NCI-H345 treated with DMSO at 0.1 percent for 48 hours (cell line): ENCODE data around the gene SLC9A3.

Source experiments
- DNase-seq: peaks from one replicate; lab custom pipeline; 2025; ENCODE audit not compliant: unreplicated experiment; lab: John Stamatoyannopoulos, UW

SLC9A3 gene

DNA sequence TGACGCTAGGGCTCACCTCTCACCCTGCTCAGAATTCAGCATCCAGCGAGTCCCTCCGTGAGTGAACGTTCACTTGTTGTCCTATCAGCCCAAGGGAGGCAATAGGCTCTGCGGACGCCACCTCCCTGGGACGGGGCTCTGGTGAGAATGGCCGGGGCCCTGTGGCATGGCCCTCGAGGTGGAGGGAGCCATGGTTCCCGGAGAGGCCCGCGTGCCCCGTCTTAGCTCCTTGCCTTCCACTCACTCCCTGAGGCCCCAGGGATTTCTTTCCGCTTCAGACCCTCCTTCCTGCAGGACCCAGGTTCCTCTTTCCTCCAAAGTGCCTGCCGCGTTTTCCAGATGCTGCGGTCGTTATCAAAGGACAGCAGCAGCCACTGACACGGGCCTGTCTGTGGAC, 59.8 kb downstream of the SLC9A3 start:
- DNase-seq, result no peak

DNA sequence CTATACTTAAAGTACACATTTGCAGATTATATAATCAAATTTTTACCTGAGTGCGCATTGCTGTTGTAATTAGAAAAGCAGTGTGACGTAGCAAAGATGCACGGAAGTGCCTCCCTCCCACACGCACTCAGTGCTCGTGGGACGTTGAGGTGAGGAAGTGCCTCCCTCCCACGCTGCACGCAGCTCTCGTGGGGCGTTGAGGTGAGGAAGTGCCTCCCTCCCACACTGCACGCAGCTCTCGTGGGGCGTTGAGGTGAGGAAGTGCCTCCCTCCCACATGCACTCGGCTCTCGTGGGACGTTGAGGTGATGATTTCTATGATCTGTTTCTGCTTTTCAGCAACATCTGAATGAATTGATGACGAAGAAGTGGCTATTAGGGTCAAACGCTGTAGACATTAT, 60.3 kb downstream of the SLC9A3 start:
- DNase-seq, result no peak

DNA sequence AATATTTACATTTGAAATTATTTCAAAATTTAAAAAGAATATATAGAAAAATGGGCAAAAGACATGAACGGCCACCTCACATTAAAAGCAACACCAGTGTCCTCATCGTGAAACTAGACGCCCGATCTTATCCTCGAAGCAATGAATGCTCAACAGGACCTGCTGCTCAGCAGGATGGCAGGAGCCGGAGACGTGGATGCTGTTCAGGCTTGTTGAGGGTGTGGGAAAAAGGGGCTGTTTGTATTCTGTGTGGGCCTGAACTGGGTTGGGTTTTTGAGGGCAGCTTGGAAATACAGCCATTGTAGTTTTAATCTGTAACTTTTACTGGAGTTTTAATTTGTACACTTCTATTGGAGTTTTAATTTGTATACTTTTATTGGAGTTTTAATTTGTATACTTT, 60.9 kb downstream of the SLC9A3 start:
- no peak for DNase-seq

DNA sequence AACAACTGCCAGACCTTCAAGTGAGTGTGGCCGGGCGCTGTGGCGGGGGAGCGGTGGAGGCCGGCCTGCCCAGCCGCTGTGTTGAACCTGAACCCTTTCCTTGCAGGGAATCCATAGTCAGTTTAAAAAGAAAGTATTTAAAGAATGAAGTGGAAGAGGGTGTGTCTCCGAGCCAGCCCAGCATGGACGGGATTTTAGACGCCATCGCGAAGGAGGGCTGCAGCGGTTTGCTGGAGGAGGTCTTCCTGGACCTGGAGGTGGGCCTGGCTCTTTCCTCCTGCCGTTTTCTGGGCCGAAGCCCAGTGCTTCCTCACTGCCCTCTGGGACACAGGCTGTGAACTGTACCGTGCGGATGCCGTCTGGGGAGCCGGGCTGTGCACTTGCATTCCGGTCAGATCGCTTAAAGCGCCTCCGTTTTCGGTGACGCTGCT, 62.2 kb downstream of the SLC9A3 start:
- DNase-seq, result no peak

DNA sequence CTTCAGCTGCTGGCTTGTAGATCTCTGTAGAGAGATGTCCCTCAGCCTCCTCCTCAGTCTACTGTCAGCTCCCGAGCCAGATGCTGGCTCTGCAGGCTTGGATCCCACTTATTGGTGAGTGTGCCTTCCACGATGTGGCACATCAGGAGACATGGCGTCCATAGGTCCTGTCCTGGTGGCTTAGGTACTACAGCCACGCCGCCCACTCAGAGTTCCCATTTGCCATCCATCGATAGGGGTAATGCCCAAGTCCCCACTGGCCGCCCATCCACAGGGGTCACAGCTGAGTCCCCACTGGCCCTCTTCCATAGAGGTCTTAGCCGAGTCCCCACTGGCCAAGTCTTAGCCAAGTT, 64.0 kb downstream of the SLC9A3 start:
- DNase-seq, result no peak

DNA sequence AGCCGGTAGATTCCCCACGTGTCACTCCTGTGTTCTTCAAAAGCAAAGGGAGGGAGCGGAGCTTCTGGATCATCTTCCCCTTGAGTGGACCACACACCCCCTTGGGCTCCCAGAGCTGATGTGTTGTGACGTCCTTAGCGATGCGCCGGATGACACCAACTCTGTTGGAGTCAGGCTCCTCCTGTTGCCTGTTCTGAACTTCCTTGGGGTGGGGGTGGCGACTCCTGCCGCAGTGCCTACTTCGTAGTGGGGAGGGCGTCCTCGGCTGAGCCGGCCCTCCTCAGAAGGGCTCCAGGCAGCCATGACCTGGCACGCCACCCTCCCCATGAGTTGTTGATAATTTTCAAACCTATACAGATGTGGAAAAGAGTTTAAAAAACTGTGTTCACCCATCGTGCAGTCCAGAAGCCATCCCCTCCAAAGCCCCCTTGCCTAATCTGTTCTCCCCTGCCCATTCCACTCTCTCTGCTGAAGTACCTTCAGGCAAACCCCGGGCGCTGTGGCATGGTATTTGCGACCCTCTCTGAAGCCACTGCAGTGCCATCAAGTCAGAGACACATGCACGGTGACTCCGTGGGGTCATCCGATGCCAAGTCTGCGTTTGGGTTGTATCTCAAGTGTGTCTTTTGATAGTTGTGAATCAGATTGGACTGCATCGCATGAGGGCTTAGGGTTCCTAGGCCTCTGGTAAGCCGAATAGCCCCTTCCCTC, 64.5 kb downstream of the SLC9A3 start:
- no peak for DNase-seq

DNA sequence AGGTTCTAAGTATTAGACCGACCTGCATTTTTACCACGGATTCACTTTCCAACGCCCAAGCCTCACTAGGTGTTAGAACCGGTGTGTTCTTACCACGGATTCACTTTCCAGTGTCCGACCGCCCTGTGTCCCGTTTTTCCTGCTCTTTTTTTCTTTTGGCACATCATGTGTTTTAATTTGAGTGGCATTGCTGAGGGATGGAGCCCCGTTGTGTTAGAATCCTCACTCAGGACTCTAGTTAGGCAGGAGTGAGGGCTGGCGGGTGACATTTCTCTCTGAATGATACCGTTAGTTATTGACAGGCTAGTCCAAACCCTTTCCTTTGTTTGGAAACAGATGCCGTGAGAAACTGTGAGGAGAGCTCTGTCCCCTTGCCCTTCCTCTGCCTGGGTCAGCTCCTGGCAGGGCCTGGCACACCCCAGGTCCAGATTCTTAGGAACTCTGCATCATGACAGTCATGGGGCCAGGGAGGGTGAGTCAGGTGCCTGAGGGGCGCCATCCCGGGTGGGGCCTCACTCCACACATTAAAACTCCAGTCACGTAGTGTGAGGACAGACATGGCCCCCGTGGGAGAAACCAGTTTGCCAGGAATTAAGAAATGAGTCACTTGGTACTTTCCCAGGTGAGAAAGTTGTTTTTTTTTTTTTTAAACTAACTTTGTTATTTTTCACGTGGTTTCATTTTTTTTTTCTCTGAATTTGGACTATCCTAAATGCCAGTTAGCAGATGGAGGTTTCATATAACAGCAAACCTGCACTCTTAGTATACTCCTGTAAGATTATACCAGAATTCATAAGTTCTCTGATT, 65.5 kb downstream of the SLC9A3 start:
- DNase-seq, result no peak

DNA sequence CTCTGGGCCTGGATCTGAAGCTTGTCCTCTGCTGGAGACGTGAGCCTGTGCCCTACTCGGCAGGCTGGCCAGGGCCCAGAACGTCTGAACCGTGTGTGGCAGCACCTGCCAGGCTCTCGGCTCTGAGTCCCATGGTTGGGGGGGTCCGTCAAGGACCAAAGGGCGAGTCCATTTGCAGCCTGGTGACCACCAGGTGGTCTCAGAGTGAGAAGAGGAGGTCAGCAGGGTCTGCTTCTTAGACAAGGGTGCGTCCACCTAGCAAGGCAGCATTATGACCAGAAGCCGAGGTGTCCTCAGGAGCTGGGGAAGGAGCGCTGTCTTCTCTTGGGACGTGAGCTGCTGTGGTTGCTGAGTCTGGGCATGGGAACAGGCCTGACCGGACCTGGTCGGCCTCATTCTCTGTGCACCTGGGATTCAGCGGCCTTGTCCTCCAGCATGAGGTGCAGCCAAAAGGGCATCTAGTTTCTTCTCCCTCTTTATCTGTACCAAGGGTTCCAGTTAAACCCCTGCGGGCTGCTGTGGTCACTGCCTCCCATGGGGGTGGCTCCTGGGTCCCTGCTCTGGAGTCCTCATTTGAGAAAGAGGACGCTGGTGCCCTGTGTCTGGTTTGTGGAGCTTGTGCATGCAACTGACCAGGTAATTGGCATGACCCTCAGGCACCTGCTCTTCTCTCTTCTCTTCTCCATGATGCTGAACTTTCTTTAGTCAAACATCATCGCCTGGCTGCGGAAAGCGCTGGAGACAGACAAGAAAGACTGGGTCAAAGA, 66.9 kb downstream of the SLC9A3 start:
- no peak for DNase-seq

DNA sequence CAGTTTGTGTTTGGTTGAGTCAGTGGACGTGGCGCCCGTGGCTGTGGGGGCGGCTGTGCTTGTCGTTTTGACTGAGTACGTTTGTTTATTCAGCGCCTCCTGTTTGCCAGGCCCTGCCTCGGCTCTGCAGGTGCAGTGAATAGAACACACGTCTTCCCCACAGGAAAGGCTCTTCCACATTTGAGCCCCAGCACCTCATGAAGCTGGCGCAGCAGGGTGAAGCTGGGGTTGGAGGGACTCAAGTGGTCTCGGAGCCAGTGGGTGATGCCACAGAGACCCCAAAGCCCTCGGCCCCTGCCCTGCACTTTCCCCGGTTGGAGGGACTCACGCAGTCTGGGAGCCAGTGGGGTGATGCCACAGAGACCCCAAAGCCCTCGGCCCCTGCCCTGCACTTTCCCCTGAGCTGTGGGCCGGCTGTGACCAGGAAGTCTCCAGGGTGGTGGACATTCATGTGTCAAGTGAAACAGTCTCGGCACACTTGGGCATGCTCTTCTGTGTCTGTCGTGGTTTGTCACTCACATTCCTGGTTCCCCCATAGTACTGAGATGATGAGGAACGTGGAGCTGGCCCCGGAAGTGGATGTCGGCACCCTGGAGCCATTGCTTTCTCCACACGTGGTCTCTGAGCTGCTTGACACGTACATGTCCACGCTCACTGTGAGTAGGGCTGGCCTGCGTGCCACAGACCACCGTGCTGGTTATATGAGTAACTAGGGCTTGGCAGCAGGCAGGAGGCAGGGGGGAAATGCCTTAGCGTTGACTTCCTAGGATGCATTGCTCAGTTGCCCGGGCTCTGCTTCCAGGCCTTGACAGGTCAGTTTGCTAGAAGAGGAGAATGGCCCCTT, 67.7 kb downstream of the SLC9A3 start:
- DNase-seq, result no peak

DNA sequence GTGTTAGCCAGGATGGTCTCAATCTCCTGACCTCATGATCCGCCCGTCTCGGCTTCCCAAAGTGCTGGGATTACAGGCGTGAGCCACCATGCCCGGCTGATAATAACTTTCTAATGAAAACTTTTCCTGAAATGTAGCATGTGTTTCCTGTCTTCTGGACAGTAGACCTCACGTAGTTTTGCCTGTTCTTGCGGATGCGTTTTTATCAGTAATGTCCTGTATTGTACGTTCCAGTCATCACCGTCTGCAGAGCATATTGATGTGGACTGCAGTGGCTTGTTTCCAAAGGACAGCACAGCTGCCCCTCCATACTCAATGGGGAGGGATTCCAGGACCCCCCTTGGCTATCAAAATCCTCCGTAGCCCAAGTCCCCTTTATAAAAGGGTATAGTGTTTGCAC, 68.4 kb downstream of the SLC9A3 start:
- no peak for DNase-seq

DNA sequence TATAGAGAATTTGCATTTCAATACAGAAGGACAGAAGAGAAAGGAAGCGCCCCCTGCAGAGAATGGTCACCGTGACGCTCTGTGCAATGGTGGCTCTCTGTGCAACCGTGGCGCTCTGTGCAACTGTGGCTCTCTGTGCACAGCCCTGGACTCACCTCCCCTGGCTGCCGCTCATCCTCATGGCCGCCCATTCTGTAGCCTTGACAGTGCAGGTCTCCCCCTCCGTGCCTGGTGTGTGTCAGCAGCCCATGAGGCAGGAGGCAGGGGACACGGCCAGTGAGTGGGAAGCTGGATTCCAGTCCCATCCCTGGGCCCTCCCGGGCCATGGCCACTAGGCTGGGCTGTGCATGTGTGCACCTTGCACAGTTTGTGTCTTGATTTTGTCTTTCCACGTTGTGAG, 69.3 kb downstream of the SLC9A3 start:
- no peak for DNase-seq

DNA sequence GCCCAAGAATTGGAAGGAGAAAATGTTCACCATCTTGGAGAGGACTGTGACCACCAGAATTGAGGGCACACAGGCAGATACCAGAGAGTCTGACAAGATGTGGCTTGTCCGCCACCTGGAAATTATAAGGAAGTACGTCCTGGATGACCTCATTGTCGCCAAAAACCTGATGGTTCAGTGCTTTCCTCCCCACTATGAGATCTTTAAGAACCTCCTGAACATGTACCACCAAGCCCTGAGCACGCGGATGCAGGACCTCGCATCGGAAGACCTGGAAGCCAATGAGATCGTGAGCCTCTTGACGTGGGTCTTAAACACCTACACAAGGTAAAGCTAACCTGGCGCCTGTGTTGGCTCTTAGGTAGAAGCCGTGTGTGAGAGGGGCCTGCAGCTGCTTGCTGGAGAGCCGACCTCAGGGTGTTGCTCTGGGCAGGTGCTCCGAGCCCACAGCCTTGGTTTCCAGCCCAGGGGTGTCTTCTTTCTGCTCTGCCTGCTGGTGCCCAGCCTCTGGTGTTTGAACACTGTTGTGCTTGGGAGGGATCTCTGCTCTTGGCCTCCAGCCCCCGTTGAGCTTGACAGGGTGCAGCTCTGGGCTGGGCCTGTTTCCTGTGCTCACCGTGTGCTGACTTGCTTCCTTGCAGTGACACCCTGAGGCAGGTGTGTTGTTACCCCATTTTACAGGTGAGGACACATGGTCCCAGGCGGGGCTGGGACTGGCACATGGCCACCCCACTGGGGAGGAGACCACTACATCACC, 70.3 kb downstream of the SLC9A3 start:
- DNase-seq, result no peak

DNA sequence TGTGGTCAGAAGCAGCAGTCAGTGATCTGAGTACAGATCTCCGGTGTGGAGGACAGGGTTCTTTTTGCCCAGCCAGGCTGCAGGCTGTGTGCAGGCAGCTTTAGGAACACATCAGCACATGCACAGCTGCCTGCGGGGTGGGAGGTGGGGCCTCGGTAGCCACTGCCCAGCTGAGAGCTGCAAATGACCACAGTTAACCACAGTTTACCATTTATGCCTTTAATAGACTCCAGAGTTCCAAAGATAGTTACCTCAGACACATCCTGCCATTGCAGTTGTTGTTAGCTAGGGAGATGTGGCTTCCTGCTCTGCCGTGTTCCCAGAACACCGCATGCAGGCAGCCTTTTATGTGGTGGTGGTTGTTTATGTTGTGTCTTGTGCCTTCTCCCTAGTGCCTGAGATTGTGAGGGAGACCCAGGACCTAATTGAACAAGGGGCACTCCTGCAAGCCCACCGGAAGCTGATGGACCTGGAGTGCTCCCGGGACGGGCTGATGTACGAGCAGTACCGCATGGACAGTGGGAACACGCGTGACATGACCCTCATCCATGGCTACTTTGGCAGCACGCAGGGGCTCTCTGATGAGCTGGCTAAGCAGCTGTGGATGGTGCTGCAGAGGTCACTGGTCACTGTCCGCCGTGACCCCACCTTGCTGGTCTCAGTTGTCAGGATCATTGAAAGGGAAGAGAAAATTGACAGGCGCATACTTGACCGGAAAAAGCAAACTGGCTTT, 71.1 kb downstream of the SLC9A3 start:
- DNase-seq, result no peak

DNA sequence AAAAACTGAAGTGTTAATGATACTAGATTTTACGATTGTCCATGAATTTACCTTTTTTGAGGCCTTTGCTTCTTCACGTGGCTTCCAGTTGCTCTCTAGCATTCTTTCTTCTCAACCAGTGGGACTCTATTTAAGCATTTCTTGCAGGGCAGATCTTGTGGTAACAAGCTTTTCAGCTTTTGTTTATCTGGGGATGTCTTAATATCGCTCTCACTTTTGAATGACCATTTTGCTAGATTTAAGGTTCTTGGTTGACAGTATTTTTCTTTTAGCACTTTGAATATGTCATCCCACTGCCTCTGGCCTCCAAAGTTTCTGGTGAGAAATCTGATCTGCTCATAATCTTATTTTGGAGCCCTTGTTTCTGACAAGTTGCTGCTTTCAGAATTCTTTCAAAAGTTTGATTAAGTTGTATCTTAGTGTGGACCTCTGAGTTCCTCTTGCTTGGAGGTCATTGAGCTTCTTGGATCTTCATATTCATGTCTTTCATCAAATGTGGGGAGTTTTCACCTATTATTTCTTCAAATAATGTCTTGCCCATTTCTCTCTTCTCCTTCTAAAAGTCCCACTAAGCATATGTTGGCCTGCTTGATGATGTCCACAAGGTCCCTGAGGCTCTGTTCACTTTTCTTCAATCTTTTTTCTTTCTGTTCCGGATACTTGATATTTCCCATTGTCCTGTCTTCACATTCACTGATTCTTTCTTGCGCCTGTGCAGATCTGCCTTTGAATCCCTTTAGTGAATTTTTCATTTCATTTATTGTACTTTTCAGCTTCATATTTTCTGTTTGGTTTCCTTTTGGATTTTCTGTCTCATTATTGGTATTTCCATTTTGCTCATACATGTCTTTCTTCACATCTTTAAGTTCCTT, 72.4 kb downstream of the SLC9A3 start:
- DNase-seq, result no peak

DNA sequence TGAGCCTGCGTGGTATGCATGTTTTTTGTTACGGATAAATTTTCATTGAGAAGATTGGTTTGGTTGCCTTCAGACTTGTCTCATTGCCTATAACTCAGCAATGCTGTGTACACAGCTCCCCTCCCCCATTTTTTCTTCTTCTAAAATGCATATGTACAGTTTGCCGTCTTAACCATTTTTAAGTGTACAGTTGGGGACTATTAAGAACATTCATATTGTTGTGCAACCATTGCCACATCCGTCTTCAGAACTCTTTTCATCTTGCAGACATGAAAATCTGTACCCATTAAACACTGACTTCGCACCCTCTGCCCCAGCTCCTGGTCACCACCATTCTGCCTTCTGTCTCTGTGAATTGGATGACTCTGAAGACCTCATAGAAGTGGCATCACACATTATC, 75.1 kb downstream of the SLC9A3 start:
- DNase-seq, result no peak

DNA sequence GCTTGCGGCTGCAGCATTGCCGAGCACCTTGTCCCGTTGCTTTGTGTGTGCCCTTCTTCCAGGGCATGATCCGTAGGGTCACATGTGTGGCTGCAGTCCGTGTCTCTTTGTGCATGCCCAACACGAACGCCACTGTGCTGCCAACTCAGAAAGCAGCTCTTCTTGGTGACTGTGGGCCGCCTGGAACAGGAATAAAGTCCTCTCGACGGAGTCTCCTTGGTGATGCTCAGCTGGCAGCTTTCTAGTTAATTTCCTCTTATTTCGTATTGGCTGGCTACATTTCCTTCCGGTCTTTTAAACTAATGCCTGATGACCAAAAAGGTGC, 75.5 kb downstream of the SLC9A3 start:
- DNase-seq, result no peak

DNA sequence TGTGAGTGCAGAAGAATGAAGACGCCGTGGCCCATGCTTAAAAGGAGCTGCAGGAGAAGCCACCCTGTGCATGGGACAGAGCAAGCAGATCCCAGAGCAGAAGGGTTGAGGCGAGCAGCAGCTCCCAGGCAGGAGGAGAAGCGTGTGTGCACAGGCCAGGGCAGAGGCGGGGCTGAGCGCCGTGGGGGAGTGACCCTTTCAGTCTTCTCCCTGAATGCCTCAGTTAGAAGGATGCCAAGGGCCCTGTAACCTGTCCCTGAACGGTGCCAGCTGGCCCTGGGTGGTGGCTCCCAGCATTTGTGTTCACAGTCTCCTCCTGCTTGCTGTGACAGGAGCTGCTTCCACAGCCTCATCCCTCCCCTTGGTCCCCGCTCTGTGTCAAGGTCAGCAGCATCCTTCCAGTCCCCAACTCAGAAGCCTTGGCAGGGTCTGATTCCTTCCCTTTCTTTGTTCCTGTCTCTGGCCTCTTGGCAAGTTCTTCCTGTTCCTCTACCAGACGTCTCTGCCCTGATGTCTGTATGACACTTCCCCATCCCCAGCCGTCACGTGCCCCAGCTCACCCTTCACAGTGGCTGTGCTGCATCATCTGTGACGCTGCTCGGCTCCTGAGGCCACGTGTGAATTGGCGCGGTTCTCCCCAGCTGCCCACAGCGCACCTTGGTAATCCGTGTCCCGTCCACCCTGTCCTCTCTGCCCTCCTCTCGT, 76.0 kb downstream of the SLC9A3 start:
- DNase-seq, result no peak

DNA sequence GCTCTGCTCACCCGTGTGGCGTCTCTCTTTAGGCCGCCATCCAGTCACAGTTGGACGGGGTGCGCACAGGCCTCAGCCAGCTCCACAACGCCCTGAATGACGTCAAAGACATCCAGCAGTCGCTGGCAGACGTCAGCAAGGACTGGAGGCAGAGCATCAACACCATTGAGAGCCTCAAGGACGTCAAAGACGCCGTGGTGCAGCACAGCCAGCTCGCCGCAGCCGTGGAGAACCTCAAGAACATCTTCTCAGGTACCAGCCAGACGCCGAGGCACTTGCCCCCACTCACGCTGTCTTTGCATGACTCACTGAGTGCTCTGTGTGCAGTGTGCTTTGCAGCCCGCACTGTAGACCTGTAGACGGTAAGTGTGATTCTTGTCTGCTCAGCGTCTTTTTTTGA, 76.7 kb downstream of the SLC9A3 start:
- no peak for DNase-seq
